ENCODE data around the gene GNAT1.
"Not testable (repeated sequence)": the region's sequence is repeated elsewhere in the genome, so short reads cannot be mapped to it uniquely, and the experiment has no call there.

The GNAT1 gene

DNA sequence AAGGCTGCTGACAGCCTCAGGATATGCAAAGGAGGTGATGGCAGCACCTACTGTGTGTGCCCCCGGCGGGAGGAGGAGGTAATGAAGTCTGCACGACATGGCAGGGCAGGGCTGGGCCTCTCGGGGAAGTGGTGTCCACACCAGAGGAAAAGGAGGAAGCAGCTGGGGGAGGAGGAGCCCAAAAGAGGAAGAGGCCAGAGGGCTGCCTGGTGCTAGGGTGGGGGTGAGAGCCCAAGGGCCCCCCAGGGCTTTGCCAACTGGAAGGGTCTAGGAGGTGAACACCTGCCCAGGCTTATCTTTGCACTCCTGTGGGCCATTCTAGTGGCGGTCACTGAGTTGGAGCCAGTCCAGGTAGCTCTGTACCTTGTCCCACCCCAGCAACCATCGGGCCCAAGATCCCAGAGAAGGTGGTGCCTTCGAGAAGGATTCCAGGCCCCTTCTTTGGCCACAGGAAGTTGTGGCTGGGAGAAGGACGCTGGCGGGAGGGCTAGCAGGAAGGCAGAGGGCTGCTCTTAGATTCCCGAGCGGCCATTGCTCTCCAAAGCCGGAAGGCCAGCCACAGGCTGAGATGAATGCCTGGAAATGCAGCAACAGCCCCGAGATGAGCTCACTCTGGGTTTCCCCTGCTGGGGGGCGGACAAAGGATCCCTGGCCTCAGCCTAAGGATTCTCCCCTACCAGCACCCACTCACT is 51.6 kb downstream of the GNAT1 start:
- Histone ChIP-seq H3K79me2 (ENCODE audit: low read length) (peaks cover 93% of the 10 kb centered on the region), H3K9me3 (ENCODE audit: insufficient read depth, low read length) (no peaks in the 10 kb centered on the region), H3K36me3 (replicated peaks; ENCODE audit: low read depth, low read length) (peaks cover 33% of the 10 kb centered on the region), H3K4me1 (ENCODE audit: low read length) (peaks cover 63% of the 10 kb centered on the region), H3K9ac (ENCODE audit: low read length) (peak overlapping the region; percentile 67), H4K20me1 (ENCODE audit: insufficient read depth, low read length) (peaks cover 64% of the 10 kb centered on the region), H3K4me3 (ENCODE audit: low read length) (peak overlapping the region; percentile 70), H2AFZ (ENCODE audit: low read depth, low read length) (no peak overlapping the region), H3K4me2 (ENCODE audit: low read length) (peak overlapping the region; percentile 90), H3K27ac (ENCODE audit: low read length) (peak overlapping the region; percentile 87), H3K27me3 (ENCODE audit: low read depth, low read length) (no peaks in the 10 kb centered on the region)
- TF ChIP-seq EZH2phosphoT487 (IDR thresholded peaks at IDR 0.05; ENCODE audit: low read depth) (no peak), CTCF (IDR thresholded peaks at IDR 0.05; ENCODE audit: low read depth, low read length) (peak; percentile 13; the same call in 1 of the 2 replicates)

DNA sequence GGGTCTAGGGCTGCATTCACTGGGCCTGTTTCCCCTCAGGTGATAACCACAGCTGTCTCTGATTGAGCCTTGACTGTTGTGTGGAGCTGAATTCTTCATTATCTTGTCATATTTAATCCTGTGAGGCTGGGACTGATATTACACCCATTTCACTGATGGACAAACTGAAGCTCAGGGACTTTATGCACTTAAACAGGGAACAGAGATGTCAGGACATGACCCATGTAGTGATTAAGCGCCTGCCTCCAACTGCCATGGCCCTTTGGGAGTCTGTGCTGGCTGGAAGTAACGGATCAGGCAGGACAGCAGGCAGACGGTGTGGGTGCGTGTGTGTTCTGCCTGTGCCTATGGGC is 52.1 kb downstream of the GNAT1 start:
- no peaks in the 10 kb centered on the region for H3K9me3 ChIP-seq (ENCODE audit: insufficient read depth, low read length)
- H3K9ac ChIP-seq (ENCODE audit: low read length), result peak overlapping the region; percentile 67; the same call in 1 of the 2 replicates
- peak overlapping the region; percentile 90 for H3K4me2 ChIP-seq (ENCODE audit: low read length)
- H3K27ac ChIP-seq (ENCODE audit: low read length), result peak overlapping the region; percentile 87
- peaks cover 57% of the 10 kb centered on the region for H3K4me1 ChIP-seq (ENCODE audit: low read length)
- H4K20me1 ChIP-seq (ENCODE audit: insufficient read depth, low read length), result peaks cover 64% of the 10 kb centered on the region
- peaks cover 93% of the 10 kb centered on the region for H3K79me2 ChIP-seq (ENCODE audit: low read length)
- no peak for TF ChIP-seq EZH2phosphoT487 (IDR thresholded peaks at IDR 0.05; ENCODE audit: low read depth)
- no peak for TF ChIP-seq CTCF (IDR thresholded peaks at IDR 0.05; ENCODE audit: low read depth, low read length)
- H2AFZ ChIP-seq (ENCODE audit: low read depth, low read length), result no peak overlapping the region
- H3K4me3 ChIP-seq (ENCODE audit: low read length), result peak overlapping the region; percentile 70
- no peaks in the 10 kb centered on the region for H3K27me3 ChIP-seq (ENCODE audit: low read depth, low read length)
- peaks cover 37% of the 10 kb centered on the region for H3K36me3 ChIP-seq (replicated peaks; ENCODE audit: low read depth, low read length)

DNA sequence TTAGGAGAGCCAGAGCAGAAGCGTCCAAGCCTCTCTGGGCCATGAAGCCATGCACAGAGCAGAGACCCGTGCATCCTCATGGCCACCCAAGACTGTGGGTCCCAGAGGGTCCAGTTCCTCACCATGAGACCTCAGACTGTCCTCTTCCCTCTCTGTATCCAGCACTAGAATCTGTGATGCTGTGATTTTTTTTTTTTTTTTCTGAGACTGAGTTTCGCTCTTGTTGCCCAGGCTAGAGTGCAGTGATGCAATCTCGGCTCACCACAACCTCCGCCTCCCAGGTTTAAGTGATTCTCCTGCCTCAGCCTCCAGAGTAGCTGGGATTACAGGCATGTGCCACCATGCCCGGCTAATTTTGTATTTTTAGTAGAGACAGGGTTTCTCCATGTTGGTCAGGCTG is 53.4 kb downstream of the GNAT1 start:
- H4K20me1 ChIP-seq (ENCODE audit: insufficient read depth, low read length), result peaks cover 64% of the 10 kb centered on the region
- peaks cover 27% of the 10 kb centered on the region for H3K36me3 ChIP-seq (replicated peaks; ENCODE audit: low read depth, low read length)
- not testable (repeated sequence) for H3K4me2 ChIP-seq (ENCODE audit: low read length); H2AFZ ChIP-seq (ENCODE audit: low read depth, low read length); H3K9ac ChIP-seq (ENCODE audit: low read length); H3K9me3 ChIP-seq (ENCODE audit: insufficient read depth, low read length); H3K4me3 ChIP-seq (ENCODE audit: low read length); H3K27me3 ChIP-seq (ENCODE audit: low read depth, low read length)
- H3K79me2 ChIP-seq (ENCODE audit: low read length), result peaks cover 92% of the 10 kb centered on the region
- H3K4me1 ChIP-seq (ENCODE audit: low read length), result peaks cover 55% of the 10 kb centered on the region
- H3K27ac ChIP-seq (ENCODE audit: low read length), result peak overlapping the region; percentile 35

GRCh38 chr3:50245251-50245745 is 53.9 kb downstream of the GNAT1 start:
- no peak for TF ChIP-seq CTCF (IDR thresholded peaks at IDR 0.05; ENCODE audit: low read depth, low read length)
- TF ChIP-seq EZH2phosphoT487 (IDR thresholded peaks at IDR 0.05; ENCODE audit: low read depth), result no peak

More at GRCh38 chr3:50245251-50245745, 53.9 kb downstream of the GNAT1 start:
- H3K79me2 ChIP-seq (ENCODE audit: low read length), result peaks cover 92% of the 10 kb centered on the region
- peak overlapping the region; percentile 69 for H3K9ac ChIP-seq (ENCODE audit: low read length)
- H3K36me3 ChIP-seq (replicated peaks; ENCODE audit: low read depth, low read length), result peaks cover 22% of the 10 kb centered on the region
- H3K4me3 ChIP-seq (ENCODE audit: low read length), result peak overlapping the region; percentile 77
- no peak overlapping the region for H2AFZ ChIP-seq (ENCODE audit: low read depth, low read length)
- peaks cover 64% of the 10 kb centered on the region for H4K20me1 ChIP-seq (ENCODE audit: insufficient read depth, low read length)
- no peaks in the 10 kb centered on the region for H3K9me3 ChIP-seq (ENCODE audit: insufficient read depth, low read length)
- peak overlapping the region; percentile 63 for H3K27ac ChIP-seq (ENCODE audit: low read length)
- peaks cover 51% of the 10 kb centered on the region for H3K4me1 ChIP-seq (ENCODE audit: low read length)
- peak overlapping the region; percentile 89 for H3K4me2 ChIP-seq (ENCODE audit: low read length)
- no peaks in the 10 kb centered on the region for H3K27me3 ChIP-seq (ENCODE audit: low read depth, low read length)

All from OCI-LY3 (cell line).